GM23338 (cell line): ENCODE measurements around the gene SQSTM1. TPM values are rescaled to one million over a fixed set of nuclear protein-coding genes. Genes with fewer than 3 reads are reported as not detected.

Source experiments
- ATAC-seq: fragments of 200-7000 bp; cut with Tn5 transposase; 3 replicates; pipeline ENCODE4 v1.9.1; 2020
- DNase-seq: peaks from one replicate; pipeline ENCODE4 v3.0.0-alpha.2; 2015; ENCODE audit warnings: low spot score
- H2AFZ ChIP-seq: fragments of 200-600 bp; sonication (generic); 2 replicates; pipeline ENCODE4 v1.8.0; 2016; ENCODE audit warnings: antibody characterized with exemption, mild to moderate bottlenecking, moderate library complexity
- H3F3A ChIP-seq: fragments of 200-600 bp; sonication (generic); replicated peaks from 2 replicates; pipeline ENCODE4 v1.8.0; 2017; ENCODE audit warnings: antibody characterized with exemption, mixed run types, low read depth
- H3K27ac ChIP-seq: fragments of 200-600 bp; sonication (generic); 2 replicates; pipeline ENCODE4 v1.6.1; 2016; ENCODE audit warnings: low read depth
- H3K27me3 ChIP-seq: fragments of 200-600 bp; sonication (generic); 2 replicates; pipeline ENCODE4 v1.8.0; 2016; ENCODE audit warnings: mild to moderate bottlenecking, mixed run types, moderate library complexity; ENCODE audit not compliant: insufficient read depth
- H3K36me3 ChIP-seq: fragments of 200-600 bp; sonication (generic); 2 replicates; pipeline ENCODE4 v1.8.0; 2016; ENCODE audit warnings: mild to moderate bottlenecking; ENCODE audit not compliant: insufficient read depth
- H3K4me1 ChIP-seq: fragments of 200-600 bp; sonication (generic); 2 replicates; pipeline ENCODE4 v1.8.0; 2016; ENCODE audit warnings: mild to moderate bottlenecking, moderate library complexity; ENCODE audit not compliant: insufficient read depth
- H3K4me2 ChIP-seq: fragments of 200-600 bp; sonication (generic); 2 replicates; pipeline ENCODE4 v1.7.1; 2017; ENCODE audit warnings: mixed run types
- H3K4me3 ChIP-seq: fragments of 200-600 bp; sonication (generic); 2 replicates; pipeline ENCODE4 v1.6.1; 2016; ENCODE audit warnings: mixed run types
- H3K79me2 ChIP-seq: fragments of 200-600 bp; sonication (generic); replicated peaks from 2 replicates; pipeline ENCODE4 v1.8.0; 2017; ENCODE audit warnings: mild to moderate bottlenecking; ENCODE audit not compliant: insufficient read depth
- H3K9me2 ChIP-seq: fragments of 200-600 bp; sonication (generic); 2 replicates; pipeline ENCODE4 v1.8.0; 2017; ENCODE audit not compliant: insufficient read depth
- H4K20me1 ChIP-seq: fragments of 200-600 bp; sonication (generic); replicated peaks from 2 replicates; pipeline ENCODE4 v1.8.0; 2017; ENCODE audit warnings: mild to moderate bottlenecking; ENCODE audit not compliant: insufficient read depth
- H3K27ac Mint-ChIP-seq: 2 replicates; pipeline ENCODE4 v1.8.0; 2020; ENCODE audit warnings: inconsistent platforms, mild to moderate bottlenecking, moderate library complexity, mixed read lengths
- H3K27me3 Mint-ChIP-seq: 3 replicates; pipeline ENCODE4 v1.8.0; 2022; ENCODE audit warnings: low read depth, mild to moderate bottlenecking, moderate library complexity, mixed read lengths, inconsistent platforms; ENCODE audit not compliant: insufficient read depth, poor library complexity
- H3K36me3 Mint-ChIP-seq: 3 replicates; pipeline ENCODE4 v1.8.0; 2021; ENCODE audit warnings: low read depth, mild to moderate bottlenecking, inconsistent platforms, moderate library complexity, mixed read lengths
- H3K4me1 Mint-ChIP-seq: 3 replicates; pipeline ENCODE4 v1.8.0; 2020; ENCODE audit warnings: mild to moderate bottlenecking, inconsistent platforms, mixed read lengths
- H3K4me3 Mint-ChIP-seq: 3 replicates; pipeline ENCODE4 v1.8.0; 2021; ENCODE audit warnings: moderate library complexity, mild to moderate bottlenecking, inconsistent platforms, mixed read lengths
- H3K9me3 Mint-ChIP-seq: 3 replicates; pipeline ENCODE4 v1.8.0; 2020; ENCODE audit warnings: moderate library complexity, mild to moderate bottlenecking, inconsistent platforms, mixed read lengths
- EZH2 ChIP-seq: fragments of 200-600 bp; sonication (generic); IDR thresholded peaks from one replicate; pipeline ENCODE4 v1.8.0; 2017; ENCODE audit warnings: antibody characterized with exemption, mild to moderate bottlenecking, low read depth; ENCODE audit not compliant: unreplicated experiment
- JUNB ChIP-seq: IDR thresholded peaks from one replicate; pipeline ENCODE4 v1.6.1; 2016; ENCODE audit warnings: antibody characterized with exemption; ENCODE audit not compliant: unreplicated experiment
- ZNF331 ChIP-seq: fragments of 250-450 bp; sonication (Bioruptor Pico); IDR thresholded peaks from 2 replicates; pipeline ENCODE4 v1.5.0; 2020; ENCODE audit warnings: low read depth, mild to moderate bottlenecking, moderate library complexity
- ZNF462 ChIP-seq: fragments of 250-450 bp; sonication (Bioruptor Pico); IDR thresholded peaks from 2 replicates; pipeline ENCODE4 v1.5.0; 2020; ENCODE audit warnings: mild to moderate bottlenecking, moderate library complexity
- polyA plus RNA-seq: library from polyadenylated mRNA; unstranded; fragments of >200 nt; fragmentation: Nextera tagmentation; extraction: Ambion mirVana; gene quantifications from 2 replicates; pipeline ENCODE4 v1.2.1, GENCODE V29; 2016
- total RNA-seq: library from RNA; depleted of rRNA; stranded (reverse); fragments of >200 nt; shearing (Covaris generic); gene quantifications from 2 replicates; pipeline ENCODE4 v1.2.3, GENCODE V29; 2014

The SQSTM1 gene
- total and polyA plus RNA-seq, 2 experiments from 2014 or later = 58.0 to 92.6 TPM

- H3K36me3 Mint-ChIP-seq = peaks cover 37% of the 10 kb centered on the region
- no peaks in the 10 kb centered on the region for H3K9me3 Mint-ChIP-seq
These were observed 1.2 kb upstream of the SQSTM1 start for GRCh38 chr5:179819296-179820126.

More at GRCh38 chr5:179819296-179820126, 1.2 kb upstream of the SQSTM1 start:
- TF ChIP-seq ZNF331 (CRISPR knock-in tag) = no peak
- TF ChIP-seq JUNB = no peak
- no peak for TF ChIP-seq EZH2
- TF ChIP-seq ZNF462 (CRISPR knock-in tag) = no peak
- peaks cover 11% of the 10 kb centered on the region for H4K20me1 ChIP-seq
- peaks cover 7% of the 10 kb centered on the region for H3K36me3 ChIP-seq
- H3K27ac ChIP-seq = no peak overlapping the region; the same call in 1 of the 2 replicates
- peaks cover 30% of the 10 kb centered on the region for H3F3A ChIP-seq
- H3K4me2 ChIP-seq = peak overlapping the region; percentile 83
- H3K27me3 Mint-ChIP-seq = peaks cover 36% of the 10 kb centered on the region
- peak overlapping the region; percentile 63 for H3K4me3 Mint-ChIP-seq
- H3K27me3 ChIP-seq = peaks cover 12% of the 10 kb centered on the region; the same call in 1 of the 2 replicates
- ATAC-seq (peak; percentile 12), DNase-seq (peak; percentile 73)
- H3K9me2 ChIP-seq = no peaks in the 10 kb centered on the region
- no peak overlapping the region; the same call in 1 of the 2 replicates for H2AFZ ChIP-seq
- H3K4me1 ChIP-seq = peaks cover 31% of the 10 kb centered on the region
- H3K4me3 ChIP-seq = peak overlapping the region; percentile 51
- H3K27ac Mint-ChIP-seq = peak overlapping the region; percentile 82
- H3K79me2 ChIP-seq = peaks cover 21% of the 10 kb centered on the region
- H3K4me1 Mint-ChIP-seq = peaks cover 32% of the 10 kb centered on the region
